Keratinocyte (primary cell): ENCODE data around the gene RNF112. TPM values are rescaled to one million over a fixed set of nuclear protein-coding genes. Genes with fewer than 3 reads are reported as not detected.

ENCODE experiments used
- DNase-seq: peaks from one replicate; pipeline ENCODE4 v3.0.0-alpha.2; 2011; ENCODE audit warnings: low read depth, missing footprints, low spot score
- FAIRE-seq: peaks from 2 replicates; lab custom pipeline; 2011; peaks lifted over from hg19 to GRCh38; lab: Jason Lieb, UNC
- H2AFZ ChIP-seq: 2 replicates; pipeline ENCODE4 v1.6.0; 2012; ENCODE audit warnings: low read length, control low read depth, inconsistent platforms; ENCODE audit not compliant: control insufficient read depth
- H3K27ac ChIP-seq: 2 replicates; pipeline ENCODE4 v1.5.1; 2011; ENCODE audit warnings: low read length; ENCODE audit not compliant: control insufficient read depth, insufficient read depth
- H3K27me3 ChIP-seq: 3 replicates; pipeline ENCODE4 v1.6.0; 2011; ENCODE audit warnings: low read length; ENCODE audit not compliant: control insufficient read depth, insufficient read depth; ENCODE audit errors: extremely low read depth
- H3K36me3 ChIP-seq, 2 experiments: 2 replicates in 1 of 2; 3 replicates in 1 of 2; pipeline ENCODE4 v1.5.1; 2011; ENCODE audit warnings: low read length in 2 of 2, mild to moderate bottlenecking in 1 of 2; ENCODE audit not compliant: control insufficient read depth in 2 of 2, insufficient read depth in 2 of 2; ENCODE audit errors: extremely low read depth in 1 of 2
- H3K4me1 ChIP-seq: 3 replicates; pipeline ENCODE4 v1.5.1; 2011; ENCODE audit warnings: low read length; ENCODE audit not compliant: control insufficient read depth, insufficient read depth; ENCODE audit errors: extremely low read depth
- H3K4me2 ChIP-seq: 3 replicates; pipeline ENCODE4 v1.6.0; 2011; ENCODE audit warnings: low read depth, low read length; ENCODE audit not compliant: control insufficient read depth, insufficient read depth; ENCODE audit errors: extremely low read depth
- H3K4me3 ChIP-seq, 3 experiments: fragments of 200-600 bp in 1 of 3; sonication (generic) in 1 of 3; 2 replicates in 2 of 3; 3 replicates in 1 of 3; pipeline ENCODE4 v1.5.1; 2011 to 2016; ENCODE audit warnings: low read length in 3 of 3, mild to moderate bottlenecking in 3 of 3, control low read depth in 2 of 3, inconsistent platforms in 1 of 3, low read depth in 1 of 3, mixed read lengths in 1 of 3, mixed run types in 1 of 3, moderate library complexity in 1 of 3; ENCODE audit not compliant: control insufficient read depth in 2 of 3, insufficient read depth in 2 of 3; ENCODE audit errors: extremely low read depth in 1 of 3
- H3K79me2 ChIP-seq: 2 replicates; pipeline ENCODE4 v1.6.0; 2012; ENCODE audit warnings: low read length; ENCODE audit not compliant: control insufficient read depth, insufficient read depth
- H3K9ac ChIP-seq: 3 replicates; pipeline ENCODE4 v1.6.0; 2011; ENCODE audit warnings: low read length; ENCODE audit not compliant: control insufficient read depth, insufficient read depth; ENCODE audit errors: extremely low read depth
- H3K9me1 ChIP-seq: 3 replicates; pipeline ENCODE4 v1.6.0; 2011; ENCODE audit warnings: low read length; ENCODE audit not compliant: control insufficient read depth, insufficient read depth; ENCODE audit errors: extremely low read depth
- H3K9me3 ChIP-seq: 2 replicates; pipeline ENCODE4 v1.5.1; 2012; ENCODE audit warnings: low read depth, low read length; ENCODE audit not compliant: control insufficient read depth
- H4K20me1 ChIP-seq: 3 replicates; pipeline ENCODE4 v1.6.0; 2011; ENCODE audit warnings: low read length; ENCODE audit not compliant: control insufficient read depth, insufficient read depth; ENCODE audit errors: extremely low read depth
- EZH2 ChIP-seq: IDR thresholded peaks from one replicate; pipeline ENCODE4 v1.6.1; 2012; ENCODE audit warnings: inconsistent platforms, mild to moderate bottlenecking, low read length, moderate library complexity
- dilution Hi-C: fragments of 300-500 bp; cut with MboI; formaldehyde crosslinking; loops from one replicate; pipeline ENCODE4 v1.7.0; 2020; ENCODE audit warnings: low sequenced_read_pairs; ENCODE audit not compliant: extremely low pct_ligation_motif_present
- polyA plus RNA-seq, 5 experiments: library from polyadenylated mRNA; depleted of rRNA in 3 of 5; stranded (reverse) in 3 of 5; stranded (forward) in 1 of 5; unstranded in 1 of 5; fragments of >200 nt; gene quantifications; 1 replicate in 1 of 5; 2 replicates in 3 of 5; 3 replicates in 1 of 5; pipeline versions ENCODE4 v1.2.1 to v1.2.3, GENCODE V29; 2011 to 2012; ENCODE audit warnings: missing spikeins in 2 of 5, low read depth in 1 of 5, low replicate concordance in 1 of 5
- small RNA-seq, 3 experiments: library from RNA; depleted of rRNA; stranded (forward); fragments of <200 nt; gene quantifications; one replicate each; pipeline ENCODE3, GENCODE V24; 2012; ENCODE audit warnings: low read depth in 3 of 3, low replicate concordance in 1 of 3; ENCODE audit not compliant: insufficient read length in 3 of 3
- TF ChIP-seq, protein P1 (sequence below), 3 experiments: IDR thresholded peaks in 1 of 3; conservative IDR thresholded peaks in 1 of 3; optimal IDR thresholded peaks in 1 of 3; 2 replicates in 2 of 3; 3 replicates in 1 of 3; pipeline versions ENCODE3 to v1.5.1; 2011; ENCODE audit warnings: low read length in 3 of 3, mild to moderate bottlenecking in 3 of 3, moderate library complexity in 2 of 3, control low read depth in 1 of 3, inconsistent platforms in 1 of 3; ENCODE audit not compliant: insufficient read depth in 2 of 3; ENCODE audit errors: extremely low read depth in 1 of 3

Gene RNF112
- polyA plus RNA-seq, 1 donor (not counting 4 experiments of a cell fraction or from before 2014, with no cell fraction given), result 0.05 TPM

DNA sequence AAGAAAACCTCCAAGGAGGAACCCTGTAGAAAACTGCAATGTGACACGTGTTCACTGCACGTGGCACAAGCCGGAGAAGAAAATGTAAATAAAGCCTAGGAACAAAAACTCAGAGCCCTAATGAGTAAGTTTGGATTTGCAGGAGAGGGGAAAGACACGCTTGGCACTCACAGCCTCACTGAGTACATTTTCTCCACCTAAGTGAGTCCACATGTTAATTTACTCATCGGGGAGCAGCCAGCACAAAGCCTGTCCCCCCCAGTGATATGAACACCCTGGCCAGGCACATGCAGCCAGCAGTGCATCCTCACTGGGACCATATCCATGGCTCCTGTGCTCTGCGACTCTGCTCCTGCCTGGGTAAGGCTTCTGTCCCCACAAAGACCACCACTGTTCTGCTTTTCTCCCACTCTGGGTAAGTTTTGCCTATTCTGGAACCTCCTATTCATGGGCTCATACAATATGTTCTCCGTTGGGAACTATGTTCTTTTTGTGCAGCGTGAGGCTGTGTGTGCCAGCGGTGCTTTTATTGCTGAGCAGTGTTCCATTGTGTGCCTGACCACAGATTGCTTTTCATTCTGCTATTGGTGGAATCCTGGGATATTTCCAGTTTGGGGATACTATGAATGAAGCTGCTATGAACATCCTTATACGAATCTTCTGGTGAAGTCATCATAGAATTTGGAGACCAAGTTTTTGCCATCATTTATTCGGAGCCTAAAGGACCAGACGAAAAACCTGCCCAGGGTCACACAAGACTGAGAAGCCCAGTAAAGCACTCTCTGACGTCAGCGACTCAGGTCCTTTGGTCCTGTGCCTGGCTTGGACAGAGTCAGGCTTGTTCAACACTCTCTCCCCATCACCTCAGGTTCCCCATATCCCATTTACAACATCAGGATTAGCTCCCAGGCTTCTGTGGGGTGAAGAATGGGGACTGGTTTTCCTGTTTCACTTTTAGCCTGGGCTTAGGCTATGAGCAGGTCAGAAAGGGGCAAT is 53.3 kb downstream of the RNF112 start:
- H3K4me1 ChIP-seq, result no peaks in the 10 kb centered on the region
- H3K36me3 ChIP-seq, result no peaks in the 10 kb centered on the region
- H3K27me3 ChIP-seq, result peaks cover 3% of the 10 kb centered on the region
- no peaks in the 10 kb centered on the region for H3K9me3 ChIP-seq
- no peak overlapping the region for H3K27ac ChIP-seq
- DNase-seq (no peak), FAIRE-seq (no peak)
- dilution Hi-C loops, result no loop called here
- H3K9ac ChIP-seq, result no peak overlapping the region
- H3K4me2 ChIP-seq, result no peak overlapping the region
- H4K20me1 ChIP-seq, result no peaks in the 10 kb centered on the region
- TF ChIP-seq, protein P1, sequence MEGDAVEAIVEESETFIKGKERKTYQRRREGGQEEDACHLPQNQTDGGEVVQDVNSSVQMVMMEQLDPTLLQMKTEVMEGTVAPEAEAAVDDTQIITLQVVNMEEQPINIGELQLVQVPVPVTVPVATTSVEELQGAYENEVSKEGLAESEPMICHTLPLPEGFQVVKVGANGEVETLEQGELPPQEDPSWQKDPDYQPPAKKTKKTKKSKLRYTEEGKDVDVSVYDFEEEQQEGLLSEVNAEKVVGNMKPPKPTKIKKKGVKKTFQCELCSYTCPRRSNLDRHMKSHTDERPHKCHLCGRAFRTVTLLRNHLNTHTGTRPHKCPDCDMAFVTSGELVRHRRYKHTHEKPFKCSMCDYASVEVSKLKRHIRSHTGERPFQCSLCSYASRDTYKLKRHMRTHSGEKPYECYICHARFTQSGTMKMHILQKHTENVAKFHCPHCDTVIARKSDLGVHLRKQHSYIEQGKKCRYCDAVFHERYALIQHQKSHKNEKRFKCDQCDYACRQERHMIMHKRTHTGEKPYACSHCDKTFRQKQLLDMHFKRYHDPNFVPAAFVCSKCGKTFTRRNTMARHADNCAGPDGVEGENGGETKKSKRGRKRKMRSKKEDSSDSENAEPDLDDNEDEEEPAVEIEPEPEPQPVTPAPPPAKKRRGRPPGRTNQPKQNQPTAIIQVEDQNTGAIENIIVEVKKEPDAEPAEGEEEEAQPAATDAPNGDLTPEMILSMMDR (optimal IDR thresholded peaks at IDR 0.05 in 1 of 3, IDR thresholded peaks at IDR 0.05 in 1 of 3, conservative IDR thresholded peaks at IDR 0.05 in 1 of 3; ENCODE audit: extremely low read depth in 1 of 3, insufficient read depth in 2 of 3, low read length in 3 of 3), result no peak
- TF ChIP-seq EZH2, result no peak
- H3K4me3 ChIP-seq, result no peak overlapping the region
- H3K79me2 ChIP-seq, result no peaks in the 10 kb centered on the region
- H2AFZ ChIP-seq, result no peak overlapping the region
- H3K9me1 ChIP-seq, result no peaks in the 10 kb centered on the region

Small RNA genes within 50 kb of the gene (small RNA-seq; reads per million reads assigned to genes)
- gene RF00537, result 0 reads per million in 3 experiments

Other genes with a start within 250 kb of the RNF112 start
- 21.9 to 34.3 TPM (median 30.2 TPM) in 3 replicates for gene EPN2, start 173.9 kb upstream of the RNF112 start, polyA plus RNA-seq
- 27.1 to 31.7 TPM (median 30.3 TPM) in 3 replicates for gene B9D1, start 48.5 kb upstream of the RNF112 start, polyA plus RNA-seq
- 4.3 to 11.1 TPM (median 5.4 TPM) in 3 replicates for gene MAPK7, start 32.7 kb upstream of the RNF112 start, polyA plus RNA-seq
- not detected in 3 replicates for gene MFAP4, start 24.0 kb upstream of the RNF112 start, polyA plus RNA-seq
- 0.05 to 0.23 TPM (median 0.07 TPM) in 3 replicates for gene SLC47A1, start 122.6 kb downstream of the RNF112 start, polyA plus RNA-seq
- gene ALDH3A2, start 237.5 kb downstream of the RNF112 start, polyA plus RNA-seq, result 45.5 to 77.6 TPM (median 62.2 TPM) in 3 replicates